Nucleus accumbens (tissue), 56 donors: Measurements from ENCODE around the gene SUPT6H.

Experiments used
- DNase-seq, 56 donors: peaks; one replicate each; lab custom pipeline; 2025; lab: John Stamatoyannopoulos, UW

Gene SUPT6H

GRCh38 chr17:28661635-28662526 is at the start of gene SUPT6H, which contains the start of gene SDF2:
TSS of gene SUPT6H (plus strand) at chr17:28662205. CDS start at chr17:28673402, 11,197 bp downstream.
TSS of gene SDF2 (minus strand) at chr17:28661906. CDS start at chr17:28661876, 30 bp downstream.
- DNase-seq = peak in 55 of 56 donors; percentile 42 to 97 (median 91)

DNA sequence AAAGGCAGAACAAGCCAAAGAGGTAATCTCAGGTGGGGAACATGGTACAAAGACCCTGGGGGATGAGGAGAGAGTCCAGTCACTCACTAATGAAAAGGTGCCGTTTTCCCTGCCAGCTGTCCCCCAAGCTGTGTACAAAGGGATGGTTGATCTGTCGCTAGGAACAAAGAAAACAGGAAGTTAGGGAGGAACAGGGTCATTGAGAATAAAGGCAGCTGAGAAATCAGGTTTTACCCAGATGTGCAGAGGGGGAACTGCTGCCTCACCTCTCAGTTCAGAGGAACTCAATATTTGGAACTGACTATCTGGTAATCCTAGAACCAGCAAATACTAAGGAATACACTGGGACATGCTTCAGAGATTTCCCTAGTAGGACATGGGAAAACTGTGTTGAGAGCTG is 49.5 kb upstream of the SUPT6H start:
- DNase-seq = no peak

DNA sequence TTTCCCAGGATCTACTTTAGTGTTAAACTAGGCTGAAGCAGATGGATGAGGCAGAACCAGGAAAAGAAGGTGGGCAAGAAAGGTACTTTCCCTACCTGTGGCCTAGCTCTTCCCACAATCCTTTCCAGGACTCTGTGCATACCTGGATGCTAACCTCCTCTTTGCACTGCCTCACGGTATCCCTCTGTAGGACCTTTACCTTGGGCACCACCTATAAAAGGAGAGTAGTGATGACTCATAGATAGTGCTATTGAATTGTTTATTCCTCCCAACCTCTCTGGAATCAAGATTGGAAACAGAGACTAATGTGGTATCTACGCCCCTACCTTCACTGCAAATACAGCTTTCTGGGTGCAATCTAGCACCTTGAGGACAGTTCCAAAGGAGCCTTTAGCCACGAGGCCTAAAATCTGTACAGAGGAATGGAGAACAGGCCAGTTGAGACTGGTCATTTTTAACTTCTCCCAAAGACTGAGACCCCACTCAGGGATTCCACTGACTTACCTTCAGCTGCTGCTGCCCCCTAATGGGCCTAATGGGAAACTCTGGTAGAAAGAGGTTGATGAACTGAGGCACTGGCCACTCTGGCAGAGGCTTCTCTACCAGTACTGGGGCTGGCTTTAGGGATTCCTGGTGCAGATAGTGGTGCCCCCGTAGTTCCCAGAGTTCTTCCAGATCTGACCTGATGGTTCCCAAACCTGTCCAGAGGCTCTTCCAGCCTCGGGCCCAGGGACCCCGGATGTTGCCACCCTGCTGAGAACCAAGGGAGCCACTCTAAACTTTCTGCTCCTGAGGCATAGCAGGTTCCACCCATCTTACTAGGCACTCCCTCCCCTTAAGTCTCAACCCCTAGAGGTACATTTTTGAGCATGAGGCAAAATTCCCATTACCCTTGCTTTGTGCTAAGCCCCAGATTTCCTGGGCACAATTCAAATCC is 48.8 kb upstream of the SUPT6H start:
- peak in 25 of 56 donors; percentile 2 to 56 (median 14) for DNase-seq

GRCh38 chr17:28613931-28614381 is 48.0 kb upstream of the SUPT6H start, which contains the start of gene RSKR:
TSS of gene RSKR (minus strand) at chr17:28614185. CDS start at chr17:28614161, 24 bp downstream.
- DNase-seq = peak in 42 of 56 donors; percentile 1 to 78 (median 42)

GRCh38 chr17:28615260-28615940 is 46.6 kb upstream of the SUPT6H start:
- no peak for DNase-seq

- DNase-seq = no peak
Measured at GRCh38 chr17:28616281-28616680, 45.7 kb upstream of the SUPT6H start.

GRCh38 chr17:28618464-28618863 is 43.5 kb upstream of the SUPT6H start:
- no peak for DNase-seq

GRCh38 chr17:28620010-28620409 is 42.0 kb upstream of the SUPT6H start:
- no peak for DNase-seq

GRCh38 chr17:28622186-28622585 is 39.8 kb upstream of the SUPT6H start:
- DNase-seq = no peak

DNA sequence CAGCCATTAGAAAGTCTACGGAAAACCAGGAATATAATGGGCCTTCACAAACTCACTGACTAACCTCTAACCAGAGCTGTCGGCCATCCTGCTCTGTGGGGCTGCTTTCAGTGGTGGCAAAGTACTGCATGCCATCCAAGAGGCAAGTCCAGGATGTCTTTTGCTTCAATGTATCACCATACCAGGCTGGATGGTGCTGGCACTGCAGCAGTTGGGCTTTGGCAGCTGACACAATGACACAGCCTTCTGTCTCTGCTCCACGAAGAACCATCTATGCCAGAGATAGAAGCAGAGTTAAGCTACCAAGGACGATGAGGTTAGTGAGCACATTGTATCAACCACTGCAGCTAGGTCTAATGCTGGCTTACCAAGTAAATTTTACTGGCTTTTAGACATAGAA is 38.3 kb upstream of the SUPT6H start:
- DNase-seq = no peak

- DNase-seq = no peak
Measured at GRCh38 chr17:28624148-28624547, 37.9 kb upstream of the SUPT6H start.

GRCh38 chr17:28626818-28627217 is 35.2 kb upstream of the SUPT6H start:
- DNase-seq = no peak

DNA sequence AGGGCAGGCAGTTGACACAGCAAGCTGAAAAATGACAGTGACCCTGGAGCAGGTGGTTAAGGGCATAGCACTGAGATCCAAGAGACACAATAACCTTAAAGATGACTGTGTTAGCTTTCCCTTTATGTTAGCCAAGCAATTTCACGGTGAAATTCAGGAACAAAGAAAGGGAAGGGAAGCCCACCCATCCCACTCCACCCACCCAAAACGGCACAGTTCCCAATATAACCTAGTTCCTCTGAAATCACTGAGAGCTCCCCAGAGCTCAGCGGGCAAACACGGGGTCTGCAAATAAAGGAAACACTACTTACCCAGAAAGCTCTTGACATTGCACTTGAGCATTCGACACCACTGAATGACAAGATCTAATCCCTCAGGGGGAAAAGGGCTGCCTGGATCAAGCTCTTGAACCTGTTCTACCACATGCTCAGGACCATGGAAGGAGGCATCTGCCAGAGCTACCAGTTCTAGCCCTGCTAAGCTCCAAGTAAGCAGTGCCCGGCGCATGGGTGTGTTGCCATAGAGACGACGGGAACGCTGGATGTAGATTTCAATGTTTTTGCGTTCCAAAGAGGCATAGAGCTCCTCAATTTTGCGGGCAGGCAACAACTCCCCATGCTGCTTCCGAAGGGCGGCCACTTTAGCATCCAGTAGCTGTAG is 27.7 kb upstream of the SUPT6H start:
- peak in 4 of 56 donors; percentile 1 to 40 (median 19) for DNase-seq

GRCh38 chr17:28635506-28635905 is 26.5 kb upstream of the SUPT6H start:
- no peak for DNase-seq

- no peak for DNase-seq
Measured at GRCh38 chr17:28641579-28641978, 20.4 kb upstream of the SUPT6H start.

DNA sequence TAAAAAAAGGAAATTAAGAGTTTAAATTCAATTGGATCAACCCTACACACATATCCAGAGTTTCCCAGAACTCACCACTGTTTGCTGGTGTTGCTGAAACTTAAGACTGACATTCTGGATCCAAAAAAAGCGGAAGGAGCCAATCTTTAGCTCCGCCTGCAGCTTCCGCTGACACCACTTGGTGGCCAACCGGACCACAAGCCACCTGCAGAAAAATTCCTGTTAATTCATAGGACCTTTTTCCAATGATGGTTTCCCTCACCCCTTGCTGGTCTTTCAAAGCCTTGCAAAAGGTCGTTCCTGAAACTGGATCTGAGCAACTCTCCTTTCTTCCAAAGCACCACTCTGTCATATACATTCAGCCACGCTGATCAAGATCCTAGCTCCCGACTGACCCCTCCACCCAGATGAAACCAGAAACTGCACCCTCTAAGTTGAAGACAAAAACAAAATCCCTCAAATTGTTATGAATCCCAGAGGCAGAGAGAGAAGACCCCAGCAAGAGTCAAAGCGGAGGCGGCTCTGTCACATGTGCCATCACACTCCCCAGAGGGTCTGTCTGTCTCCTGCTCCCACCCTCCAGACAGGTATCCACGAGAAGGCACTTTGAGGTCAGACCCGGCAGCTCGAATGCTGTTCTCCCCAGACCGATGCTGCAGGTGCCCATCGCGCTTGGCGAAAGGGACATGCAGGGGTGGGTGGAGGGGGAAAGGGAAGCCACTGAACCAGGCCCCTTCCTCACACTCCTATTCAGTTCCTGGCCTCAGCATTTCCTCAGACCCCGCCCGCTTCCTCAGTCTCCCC is 17.8 kb upstream of the SUPT6H start:
- peak in 15 of 56 donors; percentile 1 to 54 (median 19) for DNase-seq

GRCh38 chr17:28644787-28645575 is 17.0 kb upstream of the SUPT6H start, which contains the start of gene BLTP2:
TSS of gene BLTP2 (minus strand) at chr17:28645158. CDS start at chr17:28645056, 102 bp downstream.
- peak; percentile 46 to 97 (median 91) for DNase-seq

GRCh38 chr17:28645576-28645939 is 16.4 kb upstream of the SUPT6H start:
- DNase-seq = no peak
